Measurements from ENCODE around the gene ZBTB2.
"Not testable (repeated sequence)": the region's sequence is repeated elsewhere in the genome, so short reads cannot be mapped to it uniquely, and the experiment has no call there.

ZBTB2 gene

GRCh38 chr6:151322570-151322969 lies 68.8 kb downstream of the ZBTB2 start:
- no peak overlapping the region for H3K4me3 Mint-ChIP-seq
- H3K27ac Mint-ChIP-seq, result no peak overlapping the region
- peaks cover 24% of the 10 kb centered on the region for H3K4me1 Mint-ChIP-seq (ENCODE audit: low read depth)
- H3K27me3 Mint-ChIP-seq, result peaks cover 54% of the 10 kb centered on the region
- H3K36me3 Mint-ChIP-seq (ENCODE audit: low read depth), result no peaks in the 10 kb centered on the region
- no peak for DNase-seq
- no peaks in the 10 kb centered on the region for H3K9me3 Mint-ChIP-seq

- DNase-seq, result no peak
- Mint-ChIP-seq H3K27ac (no peak overlapping the region), H3K27me3 (peaks cover 42% of the 10 kb centered on the region), H3K9me3 (no peaks in the 10 kb centered on the region), H3K4me1 (ENCODE audit: low read depth) (peaks cover 24% of the 10 kb centered on the region), H3K36me3 (ENCODE audit: low read depth) (no peaks in the 10 kb centered on the region), H3K4me3 (no peak overlapping the region)
Measured at GRCh38 chr6:151321438-151321837, 69.9 kb downstream of the ZBTB2 start.

GRCh38 chr6:151320140-151320539 lies 71.2 kb downstream of the ZBTB2 start:
- no peak overlapping the region for H3K4me3 Mint-ChIP-seq
- H3K27ac Mint-ChIP-seq, result no peak overlapping the region
- peaks cover 10% of the 10 kb centered on the region for H3K9me3 Mint-ChIP-seq
- H3K4me1 Mint-ChIP-seq (ENCODE audit: low read depth), result peaks cover 15% of the 10 kb centered on the region
- H3K27me3 Mint-ChIP-seq, result peaks cover 30% of the 10 kb centered on the region
- no peak for DNase-seq
- H3K36me3 Mint-ChIP-seq (ENCODE audit: low read depth), result no peaks in the 10 kb centered on the region

GRCh38 chr6:151317995-151318365 lies 73.4 kb downstream of the ZBTB2 start:
- Mint-ChIP-seq H3K36me3 (ENCODE audit: low read depth) (no peaks in the 10 kb centered on the region), H3K9me3 (peaks cover 10% of the 10 kb centered on the region), H3K4me1 (ENCODE audit: low read depth) (no peaks in the 10 kb centered on the region), H3K27me3 (peaks cover 14% of the 10 kb centered on the region), H3K27ac (no peak overlapping the region), H3K4me3 (no peak overlapping the region)
- no peak for DNase-seq

GRCh38 chr6:151317103-151317994 lies 74.0 kb downstream of the ZBTB2 start:
- peaks cover 10% of the 10 kb centered on the region for H3K9me3 Mint-ChIP-seq
- H3K27ac Mint-ChIP-seq, result no peak overlapping the region
- peaks cover 8% of the 10 kb centered on the region for H3K27me3 Mint-ChIP-seq
- H3K4me3 Mint-ChIP-seq, result no peak overlapping the region
- H3K4me1 Mint-ChIP-seq (ENCODE audit: low read depth), result no peaks in the 10 kb centered on the region
- no peak for DNase-seq
- H3K36me3 Mint-ChIP-seq (ENCODE audit: low read depth), result no peaks in the 10 kb centered on the region

GRCh38 chr6:151315661-151316060 lies 75.7 kb downstream of the ZBTB2 start:
- H3K27ac Mint-ChIP-seq; H3K27me3 Mint-ChIP-seq; DNase-seq; H3K9me3 Mint-ChIP-seq; H3K4me1 Mint-ChIP-seq (ENCODE audit: low read depth); H3K4me3 Mint-ChIP-seq; H3K36me3 Mint-ChIP-seq (ENCODE audit: low read depth): not testable (repeated sequence)
